HEK293 (cell line): ENCODE measurements around the gene NUDT3.

Source experiments
- CTCF ChIA-PET: fragments of 350-600 bp; formaldehyde crosslinking; extraction: SDS; loops from one replicate; lab custom pipeline; 2021; ENCODE audit warnings: antibody characterized with exemption; lab: Yijun Ruan, JAX
- POLR2A ChIA-PET: fragments of 300-600 bp; formaldehyde crosslinking; extraction: SDS; loops from one replicate; lab custom pipeline; 2020; ENCODE audit warnings: antibody characterized with exemption, inconsistent platforms; lab: Yijun Ruan, JAX
- H3K27ac ChIP-seq: fragments of 200-500 bp; sonication (Bioruptor generic); 2 replicates; pipeline ENCODE4 v1.5.1; 2014; ENCODE audit warnings: low read depth, low read length, control low read depth, inconsistent platforms; ENCODE audit errors: extremely low read depth
- H3K36me3 ChIP-seq, 2 experiments: fragments of 200-500 bp in 1 of 2; sonication (Bioruptor generic) in 1 of 2; 1 replicate in 1 of 2; 2 replicates in 1 of 2; pipeline ENCODE4 v1.5.1; 2014 to 2017; ENCODE audit warnings: inconsistent platforms in 2 of 2, low read length in 2 of 2; ENCODE audit not compliant: control insufficient read depth in 2 of 2, insufficient read depth in 1 of 2
- H3K4me1 ChIP-seq: fragments of 200-500 bp; sonication (Bioruptor generic); 2 replicates; pipeline ENCODE4 v1.5.1; 2014; ENCODE audit warnings: mild to moderate bottlenecking, low read length, inconsistent platforms; ENCODE audit not compliant: control insufficient read depth, insufficient read depth
- H3K4me3 ChIP-seq: 2 replicates; pipeline ENCODE4 v1.5.1; 2011; ENCODE audit warnings: low read depth, mild to moderate bottlenecking, control low read depth, low read length, moderate library complexity
- H3K9me3 ChIP-seq: fragments of 200-500 bp; sonication (Bioruptor generic); 2 replicates; pipeline ENCODE4 v1.5.1; 2014; ENCODE audit warnings: low read depth, low read length, inconsistent platforms; ENCODE audit not compliant: control insufficient read depth, insufficient read depth
- ATF2 ChIP-seq: fragments of 450-650 bp; formaldehyde crosslinking; IDR thresholded peaks from 2 replicates; pipeline ENCODE4 v1.5.1; 2016; ENCODE audit warnings: missing biosample characterization, missing genetic modification characterization, low read depth
- KLF9 ChIP-seq: fragments of 450-650 bp; formaldehyde crosslinking; IDR thresholded peaks from 2 replicates; pipeline ENCODE4 v1.5.1; 2016; ENCODE audit warnings: missing biosample characterization, missing genetic modification characterization, low read depth
- MZF1 ChIP-seq: fragments of 450-650 bp; formaldehyde crosslinking; IDR thresholded peaks from 2 replicates; pipeline ENCODE4 v1.5.1; 2017; ENCODE audit warnings: missing biosample characterization, missing genetic modification characterization, borderline replicate concordance
- OVOL3 ChIP-seq: fragments of 450-650 bp; formaldehyde crosslinking; IDR thresholded peaks from 2 replicates; pipeline ENCODE4 v1.5.1; 2016; ENCODE audit warnings: missing biosample characterization, missing genetic modification characterization
- PRDM1 ChIP-seq: fragments of 450-650 bp; formaldehyde crosslinking; IDR thresholded peaks from 2 replicates; pipeline ENCODE4; 2016; ENCODE audit warnings: missing biosample characterization, missing genetic modification characterization
- RBAK ChIP-seq: fragments of 450-650 bp; formaldehyde crosslinking; IDR thresholded peaks from 2 replicates; pipeline ENCODE4 v1.5.1; 2016; ENCODE audit warnings: missing biosample characterization, missing genetic modification characterization
- SP3 ChIP-seq: fragments of 450-650 bp; formaldehyde crosslinking; IDR thresholded peaks from 2 replicates; pipeline ENCODE4 v1.5.1; 2016; ENCODE audit warnings: missing biosample characterization, missing genetic modification characterization
- WT1 ChIP-seq: fragments of 450-650 bp; formaldehyde crosslinking; IDR thresholded peaks from 2 replicates; pipeline ENCODE4 v1.5.1; 2016; ENCODE audit warnings: missing biosample characterization, missing genetic modification characterization
- ZBTB11 ChIP-seq: fragments of 450-650 bp; formaldehyde crosslinking; conservative IDR thresholded peaks from 2 replicates; pipeline ENCODE4 v1.5.1; 2016; ENCODE audit warnings: low read depth, missing biosample characterization, missing genetic modification characterization
- ZEB2 ChIP-seq: fragments of 450-650 bp; formaldehyde crosslinking; IDR thresholded peaks from 2 replicates; pipeline ENCODE4 v1.5.1; 2016; ENCODE audit warnings: missing biosample characterization, missing genetic modification characterization
- ZNF146 ChIP-seq: fragments of 450-650 bp; formaldehyde crosslinking; IDR thresholded peaks from 2 replicates; pipeline ENCODE4 v1.5.1; 2016; ENCODE audit warnings: missing biosample characterization, missing genetic modification characterization
- ZNF169 ChIP-seq: fragments of 450-650 bp; formaldehyde crosslinking; IDR thresholded peaks from 2 replicates; pipeline ENCODE4 v1.5.1; 2016; ENCODE audit warnings: missing biosample characterization, missing genetic modification characterization
- ZNF214 ChIP-seq: fragments of 450-650 bp; formaldehyde crosslinking; IDR thresholded peaks from 2 replicates; pipeline ENCODE4 v1.5.1; 2017; ENCODE audit warnings: missing biosample characterization, mild to moderate bottlenecking, missing genetic modification characterization, borderline replicate concordance
- ZNF324 ChIP-seq: fragments of 450-650 bp; formaldehyde crosslinking; IDR thresholded peaks from 2 replicates; pipeline ENCODE4 v1.5.1; 2016; ENCODE audit warnings: missing biosample characterization, missing genetic modification characterization
- ZNF398 ChIP-seq: fragments of 450-650 bp; formaldehyde crosslinking; IDR thresholded peaks from 2 replicates; pipeline ENCODE4 v1.5.1; 2017; ENCODE audit warnings: missing biosample characterization, missing genetic modification characterization
- ZNF48 ChIP-seq: fragments of 450-650 bp; formaldehyde crosslinking; IDR thresholded peaks from 2 replicates; pipeline ENCODE4 v1.5.1; 2016; ENCODE audit warnings: missing biosample characterization, missing genetic modification characterization
- ZNF513 ChIP-seq: fragments of 450-650 bp; IDR thresholded peaks from 2 replicates; pipeline ENCODE4 v1.5.1; 2018; ENCODE audit warnings: missing biosample characterization, missing genetic modification characterization
- ZNF561 ChIP-seq: fragments of 450-650 bp; IDR thresholded peaks from 2 replicates; pipeline ENCODE4 v1.5.1; 2018; ENCODE audit warnings: missing biosample characterization, missing genetic modification characterization, borderline replicate concordance
- ZNF585B ChIP-seq: fragments of 450-650 bp; formaldehyde crosslinking; IDR thresholded peaks from 2 replicates; pipeline ENCODE4 v1.5.1; 2016; ENCODE audit warnings: missing biosample characterization, missing genetic modification characterization
- ZNF660 ChIP-seq: fragments of 450-650 bp; IDR thresholded peaks from 2 replicates; pipeline ENCODE4 v1.5.1; 2018; ENCODE audit warnings: missing biosample characterization, mild to moderate bottlenecking, missing genetic modification characterization
- ZNF677 ChIP-seq: fragments of 450-650 bp; IDR thresholded peaks from 2 replicates; pipeline ENCODE4 v1.5.0; 2018; ENCODE audit warnings: missing biosample characterization, mild to moderate bottlenecking, missing genetic modification characterization, moderate library complexity
- ZNF76 ChIP-seq: fragments of 450-650 bp; formaldehyde crosslinking; IDR thresholded peaks from 2 replicates; pipeline ENCODE4; 2016; ENCODE audit warnings: low read depth, missing biosample characterization, missing genetic modification characterization, borderline replicate concordance
- ZNF785 ChIP-seq: fragments of 450-650 bp; formaldehyde crosslinking; IDR thresholded peaks from 2 replicates; pipeline ENCODE4 v1.5.1; 2016; ENCODE audit warnings: missing biosample characterization, missing genetic modification characterization

The NUDT3 gene

GRCh38 chr6:34248198-34248726 lies 144.2 kb downstream of the NUDT3 start:
- no peak for TF ChIP-seq ZNF48 (tag by site-specific recombination)
- no peak for TF ChIP-seq KLF9
- TF ChIP-seq ZBTB11 (tag by site-specific recombination) = no peak
- no peak for TF ChIP-seq PRDM1 (tag by site-specific recombination)
- TF ChIP-seq MZF1 (tag by site-specific recombination) = 0 out of 2 replicates have a peak, but pooled peaks have one; percentile 5
- TF ChIP-seq ZNF324 (tag by site-specific recombination) = no peak
- no peak for TF ChIP-seq ZNF561 (tag by site-specific recombination)
- TF ChIP-seq ZNF585B (tag by site-specific recombination) = no peak
- no peak for TF ChIP-seq ZNF513
- TF ChIP-seq RBAK (tag by site-specific recombination) = no peak
- no peak for TF ChIP-seq ZNF398 (tag by site-specific recombination)
- peak; percentile 13; the same call in 1 of the 2 replicates for TF ChIP-seq WT1 (tag by site-specific recombination)
- no peak for TF ChIP-seq ZNF660 (tag by site-specific recombination)
- TF ChIP-seq ZNF214 (tag by site-specific recombination) = no peak
- TF ChIP-seq SP3 = peak; percentile 61
- TF ChIP-seq ATF2 (tag by site-specific recombination) = peak; percentile 85
- TF ChIP-seq ZNF169 (tag by site-specific recombination) = 0 out of 2 replicates have a peak, but pooled peaks have one; percentile 47
- no peak for TF ChIP-seq ZNF785 (tag by site-specific recombination)
- no peak for TF ChIP-seq ZNF146
- TF ChIP-seq OVOL3 = 0 out of 2 replicates have a peak, but pooled peaks have one; percentile 13
- 0 out of 2 replicates have a peak, but pooled peaks have one; percentile 56 for TF ChIP-seq ZEB2 (tag by site-specific recombination)
- 0 out of 2 replicates have a peak, but pooled peaks have one; percentile 28 for TF ChIP-seq ZNF677 (tag by site-specific recombination)
- no peak for TF ChIP-seq ZNF76 (tag by site-specific recombination)
- H3K27ac ChIP-seq = peak overlapping the region; percentile 56; the same call in 1 of the 2 replicates
- H3K9me3 ChIP-seq = no peaks in the 10 kb centered on the region
- peaks cover 0 to 19% of the 10 kb centered on the region in 2 experiments; a peak in 1 of 3 replicates for H3K36me3 ChIP-seq
- POLR2A ChIA-PET = interaction anchor here (0.6 to 4.5 kb wide), 7 partner anchors 12 to 344 kb away, joined by 4 to 54 read pairs (median 10); partner anchors contain the start of genes HMGA1 and RPS10
- peak overlapping the region; percentile 77 for H3K4me3 ChIP-seq
- CTCF ChIA-PET = interaction anchor here (0.5 to 4.9 kb wide), 15 partner anchors 11 to 1708 kb away, joined by 3 to 101 read pairs (median 8); partner anchors contain the start of genes HMGA1 and NUDT3
- peaks cover 3% of the 10 kb centered on the region for H3K4me1 ChIP-seq
